ENCODE results near the gene DUSP28.
A peak's percentile ranks its signal among the peaks of the same experiment; 100 is the strongest.
"Not testable (repeated sequence)": the region's sequence is repeated elsewhere in the genome, so short reads cannot be mapped to it uniquely, and the experiment has no call there.

The DUSP28 gene

DNA sequence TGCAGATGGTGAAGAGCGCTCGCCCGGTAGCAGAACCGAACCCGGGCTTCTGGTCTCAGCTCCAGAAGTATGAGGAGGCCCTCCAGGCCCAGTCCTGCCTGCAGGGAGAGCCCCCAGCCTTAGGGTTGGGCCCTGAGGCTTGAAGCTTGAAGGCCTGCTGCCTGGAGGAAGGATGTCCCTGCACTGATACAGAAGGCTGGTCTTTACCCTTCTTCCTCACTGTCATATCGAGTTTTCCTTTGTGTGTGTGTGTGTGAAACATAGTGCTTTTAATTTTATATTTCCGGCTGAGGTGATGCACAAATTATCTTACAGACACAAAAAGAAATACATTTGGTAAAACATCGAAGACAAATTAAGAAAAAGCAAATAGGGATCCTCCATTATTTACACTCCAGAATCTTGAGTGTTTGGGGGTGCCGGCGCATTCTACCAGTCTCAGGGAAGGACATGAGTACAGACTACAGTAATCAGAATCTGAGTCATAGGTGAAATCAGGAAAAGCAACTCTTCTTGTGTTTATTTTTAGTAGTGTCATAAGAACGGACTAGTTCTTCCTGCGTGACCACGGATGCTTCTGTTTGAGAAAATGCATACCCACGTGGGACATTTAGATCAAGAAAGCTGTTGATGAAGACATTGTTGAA, 1.3 kb downstream of the DUSP28 start:
- no peak for DNase-seq

- not testable (repeated sequence) for DNase-seq
Measured at GRCh38 chr2:240563231-240563630, 3.1 kb downstream of the DUSP28 start.

DNA sequence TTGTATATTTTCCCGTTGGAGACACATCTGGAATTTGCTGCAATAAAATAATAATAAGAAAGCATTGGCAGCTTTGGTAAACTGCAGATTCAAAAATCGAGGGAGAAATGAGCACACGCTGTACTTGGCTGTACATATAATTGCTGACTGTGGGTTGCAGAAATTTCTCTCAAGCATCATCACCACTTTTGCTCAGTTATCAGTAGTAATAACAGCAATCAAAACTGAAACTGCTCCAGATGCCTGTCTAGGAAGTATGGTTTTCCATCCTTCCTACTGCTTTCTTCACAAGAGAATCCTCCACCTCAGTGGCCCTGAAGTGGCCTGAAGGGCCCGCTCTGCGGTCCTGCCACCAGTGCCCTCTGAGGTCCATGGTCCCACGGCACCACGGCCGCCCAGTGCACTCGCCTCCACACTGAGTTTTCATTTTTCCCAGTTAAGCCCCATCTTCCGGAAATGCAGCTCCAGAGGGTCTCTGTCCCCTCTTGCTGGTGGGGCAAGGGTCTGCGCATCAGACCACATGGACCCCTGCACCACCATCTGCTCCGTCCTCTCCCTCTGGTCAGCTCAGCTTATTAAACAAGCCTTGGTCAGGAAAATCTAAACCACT, 3.9 kb downstream of the DUSP28 start:
- DNase-seq: no peak

GRCh38 chr2:240564561-240565332, 4.6 kb downstream of the DUSP28 start:
- no peak for DNase-seq

- DNase-seq: peak; percentile 33 to 61
Measured at GRCh38 chr2:240565333-240566202, 5.4 kb downstream of the DUSP28 start.

DNA sequence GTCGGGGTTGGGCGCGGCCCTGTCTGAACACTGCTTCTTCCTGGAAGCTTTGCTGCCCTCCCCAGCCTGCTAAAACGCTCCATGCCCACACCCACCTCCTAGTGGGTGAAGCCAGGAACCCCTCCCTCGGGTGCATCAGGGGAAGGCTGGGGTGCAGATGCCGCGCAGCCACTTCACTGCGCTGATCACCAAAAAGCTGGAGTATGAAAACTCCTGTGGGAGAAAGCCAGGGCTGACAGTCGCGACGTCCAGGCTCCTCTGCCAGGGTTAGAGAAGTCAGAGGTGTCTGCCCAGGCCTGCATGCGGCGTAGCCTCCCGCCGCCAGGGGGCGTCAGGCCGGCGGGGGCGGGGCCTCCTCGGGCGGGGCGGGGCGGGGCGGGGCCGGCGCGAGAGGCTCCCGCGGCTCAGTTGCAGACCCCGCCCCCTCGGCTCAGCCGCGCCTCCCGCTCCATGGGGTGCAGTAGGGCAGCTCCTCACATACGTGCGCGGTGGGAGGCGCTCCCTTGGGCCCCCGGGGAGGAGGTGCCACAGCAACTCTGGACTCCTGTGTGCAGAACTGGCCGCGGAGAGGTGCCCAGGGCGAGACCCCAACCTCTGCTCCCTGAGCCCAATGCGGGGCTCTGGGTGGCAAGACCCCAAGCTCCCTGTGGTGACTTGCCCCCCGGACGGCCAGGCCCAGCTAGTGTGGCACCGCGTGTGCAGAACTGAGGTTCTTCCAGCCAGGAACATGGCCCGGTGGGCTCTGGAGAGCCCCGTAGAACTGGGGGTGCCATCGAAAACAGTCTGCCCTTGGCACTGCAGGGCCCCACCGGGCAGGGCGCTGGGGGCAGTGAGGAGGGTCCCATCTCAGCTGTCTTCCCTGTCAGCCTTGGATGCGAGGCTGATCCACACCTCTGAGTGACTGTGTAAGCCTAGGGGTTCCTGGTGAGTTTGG, 6.3 kb downstream of the DUSP28 start:
- peak; percentile 74 to 75 for DNase-seq

DNA sequence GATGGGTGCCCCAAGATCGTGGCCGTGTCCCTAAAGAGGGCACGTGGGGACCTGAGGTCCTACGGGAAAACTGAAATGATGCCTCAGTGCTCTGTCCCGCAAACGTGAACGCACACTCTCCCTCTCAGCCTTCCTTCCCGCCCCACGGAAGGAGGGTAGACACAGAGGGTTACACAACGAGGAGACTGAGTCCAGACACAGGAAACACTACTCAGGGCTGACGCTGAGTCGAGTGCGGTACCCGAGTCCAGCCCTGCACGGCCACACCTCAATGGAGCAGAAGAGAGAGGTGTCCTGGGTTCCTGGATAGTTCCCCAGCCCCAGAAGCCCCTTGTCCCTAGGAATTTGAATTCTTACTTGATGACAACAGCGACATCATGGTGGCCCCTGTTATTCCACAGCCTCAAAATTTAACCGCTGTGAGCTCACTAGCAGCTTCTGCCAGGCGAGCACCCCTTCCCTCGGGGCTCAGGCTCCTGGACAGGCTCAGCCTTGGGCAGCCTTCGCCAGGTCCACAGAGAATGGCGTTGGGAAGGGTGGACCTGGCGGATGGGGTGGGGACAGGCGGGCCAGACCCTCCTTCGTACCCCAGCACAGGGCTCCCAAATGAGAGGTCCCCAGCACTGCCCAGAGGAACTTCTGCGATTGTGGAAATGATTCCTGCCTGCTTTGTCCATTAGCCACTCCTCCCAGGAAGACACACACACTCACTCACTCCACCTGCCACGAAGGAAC, 7.1 kb downstream of the DUSP28 start:
- DNase-seq: no peak

GRCh38 chr2:240567872-240568677, 7.9 kb downstream of the DUSP28 start, which contains the start of gene RNPEPL1:
Gene RNPEPL1, plus strand, starts transcription at chr2:240568484. Its CDS starts 103 bp downstream, at chr2:240568587.
- peak in 1 of 2 experiments; percentile 45 for DNase-seq

- peak; percentile 60 to 64 for DNase-seq
Measured at GRCh38 chr2:240568678-240569522, 8.7 kb downstream of the DUSP28 start.

GRCh38 chr2:240569523-240569997, 9.4 kb downstream of the DUSP28 start:
- no peak for DNase-seq

DNA sequence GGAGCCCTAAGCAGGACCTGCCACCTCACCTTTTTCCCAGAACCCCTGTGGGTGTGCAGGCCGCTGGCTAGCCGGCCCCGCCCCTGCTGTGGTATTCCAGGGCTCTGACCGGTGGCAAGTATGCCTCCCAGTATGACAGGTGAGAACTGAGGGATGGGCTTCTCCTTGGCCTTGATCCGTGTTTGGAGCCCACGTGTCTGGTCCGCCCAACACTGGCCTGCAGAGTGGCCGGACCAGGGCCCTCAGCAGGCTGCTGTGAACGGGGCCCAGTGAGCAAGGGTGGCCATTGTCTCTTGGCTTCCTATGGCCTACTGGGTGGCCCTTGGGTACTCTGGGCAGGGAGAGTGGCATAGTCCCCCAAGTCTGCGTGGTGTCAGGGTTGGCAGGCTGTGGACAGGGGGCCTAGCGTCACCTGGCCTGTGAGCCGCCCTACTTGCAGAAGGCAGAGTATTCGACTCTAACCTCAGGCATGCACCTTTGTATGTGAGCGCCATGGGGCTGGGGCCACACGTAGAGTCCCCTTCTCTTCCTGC, 9.9 kb downstream of the DUSP28 start:
- DNase-seq: no peak

DNA sequence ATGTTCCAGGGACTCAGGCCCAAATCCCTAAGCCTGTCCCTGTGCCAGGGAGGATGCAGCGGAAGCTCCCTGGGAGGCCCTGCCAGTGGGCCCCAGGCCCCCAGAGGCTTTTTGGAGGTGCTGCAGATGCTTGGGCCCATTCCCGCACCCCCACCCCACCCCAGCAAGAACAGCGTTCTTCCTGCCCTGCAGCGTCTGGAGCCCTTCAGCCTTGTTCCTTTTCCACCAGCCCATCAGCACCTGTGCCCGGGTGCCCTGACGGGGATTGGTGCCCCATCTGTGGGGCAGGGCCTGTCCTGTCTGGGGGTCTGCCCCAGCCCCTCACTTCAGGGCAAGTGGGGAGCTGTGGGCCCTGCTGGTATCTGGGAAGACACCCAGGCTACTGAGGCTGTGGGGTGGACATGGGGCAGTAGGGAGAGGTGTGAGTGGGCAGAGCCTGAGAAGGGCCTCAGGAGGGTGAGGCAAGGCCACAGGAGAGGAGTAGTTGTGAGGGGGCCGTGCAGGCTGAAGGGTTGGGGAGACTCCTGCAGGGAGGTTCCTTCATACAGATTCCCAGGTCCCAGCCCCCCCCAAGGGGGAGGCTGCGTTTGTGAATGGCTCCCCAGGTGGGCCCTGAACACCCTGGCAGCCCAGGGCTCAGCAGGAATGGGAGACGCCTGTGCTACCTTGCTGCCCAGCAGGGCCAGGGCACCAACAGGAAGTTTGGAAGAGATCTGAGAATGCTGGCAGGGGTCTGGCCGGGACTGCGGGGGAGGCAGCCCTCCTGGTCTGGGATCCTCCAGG, 10.6 kb downstream of the DUSP28 start:
- DNase-seq: no peak

GRCh38 chr2:240571314-240571973, 11.3 kb downstream of the DUSP28 start:
- DNase-seq: no peak

GRCh38 chr2:240572141-240573031, 12.2 kb downstream of the DUSP28 start:
- DNase-seq: no peak

GRCh38 chr2:240573071-240573515, 12.9 kb downstream of the DUSP28 start:
- no peak for DNase-seq

All from SHP77 (cell line).